OCI-LY7 (cell line): ENCODE results near the gene RTL10. TPM values are rescaled to one million over a fixed set of nuclear protein-coding genes. Genes with fewer than 3 reads are reported as not detected.

Source experiments
- BruUV-seq: library from RNA; stranded (reverse); fragments of 400-500 nt; replicated peaks from 2 replicates; lab custom pipeline; 2021; lab: Mats Ljungman, UMichigan
- CTCF ChIA-PET: fragments of 300-600 bp; sonication (Branson Sonifier 250); formaldehyde crosslinking; loops from one replicate; lab custom pipeline; 2022; ENCODE audit warnings: antibody characterized with exemption; ENCODE audit not compliant: unreplicated experiment; lab: Charles Lee
- POLR2A ChIA-PET: fragments of 300-600 bp; sonication (Branson Sonifier 250); formaldehyde crosslinking; loops from one replicate; lab custom pipeline; 2022; ENCODE audit warnings: antibody characterized with exemption; lab: Charles Lee
- DNase-seq: peaks from one replicate; pipeline ENCODE4 v3.0.0-alpha.2; 2015; ENCODE audit warnings: low spot score
- H2AFZ ChIP-seq: fragments of 200-600 bp; sonication (generic), shearing (Covaris generic); 2 replicates; pipeline ENCODE4 v1.6.1; 2014; ENCODE audit warnings: mild to moderate bottlenecking, antibody characterized with exemption, low read length, moderate library complexity
- H3K27ac ChIP-seq: fragments of 200-600 bp; sonication (generic); 2 replicates; pipeline ENCODE4 v1.5.1; 2014; ENCODE audit warnings: mixed run types, low read depth, mild to moderate bottlenecking, moderate library complexity, low read length, inconsistent platforms; ENCODE audit not compliant: poor library complexity, severe bottlenecking
- H3K36me3 ChIP-seq: fragments of 200-600 bp; sonication (generic); 2 replicates; pipeline ENCODE4 v1.6.1; 2014; ENCODE audit warnings: mild to moderate bottlenecking, antibody characterized with exemption, low read length, moderate library complexity, mixed read lengths; ENCODE audit not compliant: insufficient read depth
- H3K4me1 ChIP-seq: fragments of 200-600 bp; sonication (generic); 2 replicates; pipeline ENCODE4 v1.5.1; 2014; ENCODE audit warnings: mild to moderate bottlenecking, low read length; ENCODE audit not compliant: insufficient read depth, poor library complexity, severe bottlenecking
- H3K4me2 ChIP-seq: fragments of 200-600 bp; sonication (generic); 2 replicates; pipeline ENCODE4 v1.6.1; 2014; ENCODE audit warnings: mild to moderate bottlenecking, low read length
- H3K4me3 ChIP-seq: fragments of 200-600 bp; sonication (generic); 2 replicates; pipeline ENCODE4 v1.5.1; 2014; ENCODE audit warnings: mild to moderate bottlenecking, low read depth, low read length; ENCODE audit not compliant: poor library complexity, severe bottlenecking
- H3K79me2 ChIP-seq: fragments of 200-600 bp; sonication (generic); 2 replicates; pipeline ENCODE4 v1.6.1; 2016; ENCODE audit warnings: low read depth, mild to moderate bottlenecking, low read length, moderate library complexity, mixed read lengths; ENCODE audit not compliant: insufficient read depth
- H3K9me2 ChIP-seq: fragments of 200-600 bp; sonication (generic); 2 replicates; pipeline ENCODE4 v1.6.1; 2016; ENCODE audit warnings: mild to moderate bottlenecking, low read length, mixed read lengths; ENCODE audit not compliant: insufficient read depth
- H3K9me3 ChIP-seq: fragments of 200-600 bp; sonication (generic); 2 replicates; pipeline ENCODE4 v1.6.1; 2014; ENCODE audit warnings: mild to moderate bottlenecking, mixed run types, low read length, mixed read lengths
- H4K20me1 ChIP-seq: fragments of 200-600 bp; sonication (generic); 2 replicates; pipeline ENCODE4 v1.6.1; 2014; ENCODE audit warnings: mild to moderate bottlenecking, antibody characterized with exemption, low read length, moderate library complexity, mixed read lengths; ENCODE audit not compliant: insufficient read depth
- CTCF ChIP-seq: fragments of 200-600 bp; sonication (generic); conservative IDR thresholded peaks from 2 replicates; pipeline ENCODE4 v1.5.1; 2014; ENCODE audit warnings: mild to moderate bottlenecking, antibody characterized with exemption, low read length, moderate library complexity, mixed read lengths
- EZH2phosphoT487 ChIP-seq: fragments of 200-600 bp; sonication (generic); IDR thresholded peaks from 2 replicates; pipeline ENCODE4 v1.6.1; 2018; ENCODE audit warnings: low read depth, borderline replicate concordance, mild to moderate bottlenecking, mixed run types, antibody characterized with exemption, low read length, moderate library complexity, mixed read lengths
- intact Hi-C: fragments of 100-400 bp; cut with micrococcal nuclease; formaldehyde crosslinking; loops from one replicate; pipeline ENCODE4 v1.10.0; 2022; ENCODE audit not compliant: unreplicated experiment
- total RNA-seq, 2 experiments: library from RNA; depleted of rRNA in 1 of 2; stranded (reverse); fragments of >200 nt in 1 of 2; shearing (Covaris generic) in 1 of 2; gene quantifications; 2 replicates each; pipeline ENCODE4 v1.2.3, GENCODE V29; 2014 to 2022

The RTL10 gene
- total RNA-seq, 2 experiments from 2014 or later, result 26.2 to 28.2 TPM

DNA sequence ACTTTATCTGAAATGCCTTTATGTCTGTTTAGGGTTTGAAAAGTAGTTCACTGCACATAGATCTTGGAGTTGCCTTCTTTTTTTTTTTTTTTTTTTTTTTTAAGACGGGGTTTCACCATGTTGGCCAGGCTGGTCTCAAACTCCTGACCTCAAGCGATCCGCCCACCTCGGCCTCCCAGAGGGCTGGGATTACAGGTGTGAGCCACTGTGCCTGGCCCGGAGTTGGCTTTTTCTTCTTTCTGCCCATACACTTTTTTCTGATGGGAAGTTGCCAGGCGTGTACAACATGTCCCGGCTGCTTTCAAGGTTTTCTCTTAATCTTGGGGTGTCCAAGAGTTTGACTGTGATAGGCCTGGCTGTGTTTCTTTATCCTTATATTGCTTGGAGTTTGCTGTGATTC is 12.9 kb upstream of the RTL10 start:
- intact Hi-C loops, result no loop called here
- Histone ChIP-seq H3K9me3 (no peaks in the 10 kb centered on the region), H3K4me1 (peaks cover 3% of the 10 kb centered on the region), H3K36me3 (no peaks in the 10 kb centered on the region), H3K4me3 (no peak overlapping the region), H2AFZ (no peak overlapping the region), H3K9me2 (no peaks in the 10 kb centered on the region), H3K27ac (no peak overlapping the region), H4K20me1 (no peaks in the 10 kb centered on the region), H3K4me2 (no peak overlapping the region), H3K79me2 (no peaks in the 10 kb centered on the region)
- POLR2A ChIA-PET, result interaction anchor here (0.6 to 2.0 kb wide), 2 partner anchors 12 to 85 kb away, joined by 3 to 8 read pairs; no protein-coding TSS in a partner anchor
- BruUV-seq, result no TSS peak
- TF ChIP-seq CTCF (no peak), EZH2phosphoT487 (no peak)
- DNase-seq, result no peak
- CTCF ChIA-PET, result no interaction called here

GRCh38 chr22:19866665-19867009 is 12.0 kb upstream of the RTL10 start:
- Histone ChIP-seq H2AFZ (no peak overlapping the region), H3K4me3 (no peak overlapping the region), H3K4me2 (no peak overlapping the region), H3K27ac (no peak overlapping the region), H3K9me2 (no peaks in the 10 kb centered on the region), H4K20me1 (no peaks in the 10 kb centered on the region), H3K36me3 (no peaks in the 10 kb centered on the region), H3K9me3 (no peaks in the 10 kb centered on the region), H3K4me1 (no peaks in the 10 kb centered on the region), H3K79me2 (no peaks in the 10 kb centered on the region)
- BruUV-seq, result no TSS peak
- POLR2A ChIA-PET, result interaction anchor here (2.0 kb wide), 1 partner anchor 11 kb away, joined by 8 read pairs; no protein-coding TSS in a partner anchor
- CTCF ChIA-PET, result no interaction called here
- TF ChIP-seq CTCF (no peak), EZH2phosphoT487 (no peak)
- intact Hi-C loops, result no loop called here
- DNase-seq, result no peak

DNA sequence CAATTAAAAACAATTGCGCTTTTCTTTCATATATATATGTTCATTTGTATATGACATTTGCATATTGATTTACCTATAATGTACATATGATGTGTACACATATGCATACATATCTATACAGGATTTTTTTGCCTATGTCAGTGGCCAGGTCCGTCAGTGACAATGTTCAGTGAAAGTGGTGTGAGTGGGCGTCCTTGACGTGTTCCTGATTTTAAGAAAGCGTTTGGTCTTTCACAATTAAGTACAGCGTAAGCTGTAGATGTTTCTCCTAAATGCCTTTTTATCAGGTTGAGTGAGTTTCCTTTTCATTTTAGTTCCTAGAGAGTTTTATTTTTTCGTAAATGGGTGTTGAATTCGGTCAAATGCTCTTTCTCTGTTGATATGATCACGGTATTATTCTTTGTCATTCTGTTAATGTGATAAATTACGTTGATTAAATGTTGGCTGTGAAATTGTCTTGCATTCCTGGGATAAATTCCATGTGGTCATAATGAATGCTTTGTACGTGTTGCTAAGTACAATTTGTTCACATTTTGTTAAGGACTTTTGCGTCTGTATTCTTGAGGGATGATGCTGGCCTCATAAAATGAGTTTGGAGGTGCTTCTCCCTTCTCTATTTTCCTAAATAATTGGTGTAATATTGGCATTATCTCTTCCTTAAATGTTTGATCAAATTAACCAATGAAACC is 10.6 kb upstream of the RTL10 start:
- intact Hi-C loops, result no loop called here
- no peak for DNase-seq

More for the DNA sequence above, 10.6 kb upstream of the RTL10 start:
- H2AFZ ChIP-seq, result no peak overlapping the region
- CTCF ChIA-PET, result no interaction called here
- H3K79me2 ChIP-seq, result no peaks in the 10 kb centered on the region
- H3K9me2 ChIP-seq, result no peaks in the 10 kb centered on the region
- no peak overlapping the region for H3K27ac ChIP-seq
- no peak overlapping the region for H3K4me2 ChIP-seq
- no peak overlapping the region for H3K4me3 ChIP-seq
- TF ChIP-seq CTCF (no peak), EZH2phosphoT487 (no peak)
- H3K36me3 ChIP-seq, result no peaks in the 10 kb centered on the region; the same call in 1 of the 2 replicates
- H4K20me1 ChIP-seq, result no peaks in the 10 kb centered on the region
- no TSS peak for BruUV-seq
- no peaks in the 10 kb centered on the region for H3K4me1 ChIP-seq
- POLR2A ChIA-PET, result interaction anchor here (2.0 kb wide), 1 partner anchor 9 kb away, joined by 8 read pairs; no protein-coding TSS in a partner anchor
- H3K9me3 ChIP-seq, result no peaks in the 10 kb centered on the region
